H7 (cell line): ENCODE measurements around the gene CCDC14. TPM values are rescaled to one million over a fixed set of nuclear protein-coding genes. Genes with fewer than 3 reads are reported as not detected.
"Not testable (repeated sequence)": the region's sequence is repeated elsewhere in the genome, so short reads cannot be mapped to it uniquely, and the experiment has no call there.

Experiments
- DNase-seq: peaks from one replicate; pipeline ENCODE4 v3.0.0; 2012
- H3K27me3 ChIP-seq: 2 replicates; pipeline ENCODE4 v1.6.0; 2011; ENCODE audit warnings: mild to moderate bottlenecking, low read length; ENCODE audit not compliant: control insufficient read depth, insufficient read depth
- H3K36me3 ChIP-seq: replicated peaks from 2 replicates; pipeline ENCODE4 v1.5.1; 2011; ENCODE audit warnings: low read length; ENCODE audit not compliant: control insufficient read depth, insufficient read depth
- H3K4me3 ChIP-seq: 2 replicates; pipeline ENCODE4 v1.5.1; 2011; ENCODE audit warnings: low read depth, mild to moderate bottlenecking, control low read depth, low read length, moderate library complexity; ENCODE audit not compliant: insufficient read depth
- total RNA-seq: library from RNA; depleted of rRNA; stranded (reverse); fragments of >200 nt; shearing (Covaris generic); gene quantifications from 2 replicates; pipeline ENCODE4 v1.2.3, GENCODE V29; 2014; rRNA removed

CCDC14 gene, protein sequence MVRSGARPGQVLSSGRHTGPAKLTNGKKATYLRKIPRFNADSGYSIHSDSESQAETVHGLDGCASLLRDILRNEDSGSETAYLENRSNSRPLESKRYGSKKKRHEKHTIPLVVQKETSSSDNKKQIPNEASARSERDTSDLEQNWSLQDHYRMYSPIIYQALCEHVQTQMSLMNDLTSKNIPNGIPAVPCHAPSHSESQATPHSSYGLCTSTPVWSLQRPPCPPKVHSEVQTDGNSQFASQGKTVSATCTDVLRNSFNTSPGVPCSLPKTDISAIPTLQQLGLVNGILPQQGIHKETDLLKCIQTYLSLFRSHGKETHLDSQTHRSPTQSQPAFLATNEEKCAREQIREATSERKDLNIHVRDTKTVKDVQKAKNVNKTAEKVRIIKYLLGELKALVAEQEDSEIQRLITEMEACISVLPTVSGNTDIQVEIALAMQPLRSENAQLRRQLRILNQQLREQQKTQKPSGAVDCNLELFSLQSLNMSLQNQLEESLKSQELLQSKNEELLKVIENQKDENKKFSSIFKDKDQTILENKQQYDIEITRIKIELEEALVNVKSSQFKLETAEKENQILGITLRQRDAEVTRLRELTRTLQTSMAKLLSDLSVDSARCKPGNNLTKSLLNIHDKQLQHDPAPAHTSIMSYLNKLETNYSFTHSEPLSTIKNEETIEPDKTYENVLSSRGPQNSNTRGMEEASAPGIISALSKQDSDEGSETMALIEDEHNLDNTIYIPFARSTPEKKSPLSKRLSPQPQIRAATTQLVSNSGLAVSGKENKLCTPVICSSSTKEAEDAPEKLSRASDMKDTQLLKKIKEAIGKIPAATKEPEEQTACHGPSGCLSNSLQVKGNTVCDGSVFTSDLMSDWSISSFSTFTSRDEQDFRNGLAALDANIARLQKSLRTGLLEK
- total RNA-seq, result 34.2 and 36.1 TPM in 2 replicates

- Histone ChIP-seq H3K4me3 (peak within 1 kb of the TSS; percentile 87), H3K36me3 (peaks cover 2% of the 10 kb centered on the region), H3K27me3 (peaks cover 2% of the 10 kb centered on the region; the same call in 1 of the 2 replicates)
- DNase-seq, result peak; percentile 93
These were observed at the start of gene CCDC14 for GRCh38 chr3:123960781-123961507. Gene CCDC14, minus strand, starts transcription at chr3:123961229. Its CDS starts 56 bp downstream, at chr3:123961173.

DNA sequence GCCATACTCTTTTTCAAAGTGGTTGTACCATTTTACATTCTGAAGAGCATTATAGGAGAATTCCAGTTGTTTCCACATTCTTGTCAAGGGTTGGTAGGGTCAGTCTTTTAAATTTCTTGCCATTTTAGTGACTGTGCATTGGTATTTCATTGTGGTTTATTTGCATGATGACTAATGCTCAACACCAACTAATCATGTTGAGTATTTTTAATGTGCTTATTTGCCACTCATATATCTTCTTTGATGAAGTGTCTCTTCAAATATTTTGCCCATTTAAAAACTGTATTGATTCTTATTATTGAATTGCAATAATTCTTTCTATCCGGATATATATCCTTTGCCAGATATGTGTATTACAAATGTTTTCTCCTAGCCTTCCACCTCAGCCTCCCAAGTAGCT is 47.3 kb upstream of the CCDC14 start:
- DNase-seq, H3K4me3 ChIP-seq, H3K27me3 ChIP-seq, H3K36me3 ChIP-seq: not testable (repeated sequence)

GRCh38 chr3:124007186-124007585 is 46.2 kb upstream of the CCDC14 start:
- Histone ChIP-seq H3K27me3 (no peaks in the 10 kb centered on the region; the same call in 1 of the 2 replicates), H3K4me3 (no peak overlapping the region), H3K36me3 (no peaks in the 10 kb centered on the region)
- DNase-seq, result no peak

GRCh38 chr3:124002405-124003079 is 41.5 kb upstream of the CCDC14 start:
- not testable (repeated sequence) for DNase-seq, H3K4me3 ChIP-seq, H3K36me3 ChIP-seq, H3K27me3 ChIP-seq

DNA sequence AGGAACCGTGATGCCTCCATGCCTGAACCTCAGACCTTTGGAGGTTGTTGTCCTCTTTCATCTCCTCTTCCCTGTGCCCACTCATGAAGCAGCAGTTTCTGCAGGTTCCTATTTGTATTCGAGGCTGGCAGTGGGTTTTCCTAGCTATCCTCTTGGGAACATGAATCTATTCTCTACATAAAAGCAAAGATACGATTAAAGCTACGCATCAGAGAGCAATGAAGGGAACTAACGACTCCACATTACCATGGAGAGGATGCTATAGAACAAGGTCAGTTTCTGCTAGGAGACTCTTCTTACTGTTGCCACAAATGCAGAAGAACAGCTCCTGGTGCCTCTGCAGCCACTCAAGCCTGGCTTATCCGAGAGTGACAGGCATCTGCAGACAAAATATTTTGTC is 40.3 kb upstream of the CCDC14 start:
- DNase-seq, H3K27me3 ChIP-seq, H3K4me3 ChIP-seq, H3K36me3 ChIP-seq: not testable (repeated sequence)

- no peaks in the 10 kb centered on the region for H3K36me3 ChIP-seq
- no peak overlapping the region for H3K4me3 ChIP-seq
- peaks cover 20% of the 10 kb centered on the region for H3K27me3 ChIP-seq
- DNase-seq, result no peak
These were observed 36.5 kb upstream of the CCDC14 start for GRCh38 chr3:123997543-123997942.

- Histone ChIP-seq H3K4me3 (no peak overlapping the region), H3K27me3 (peaks cover 36% of the 10 kb centered on the region), H3K36me3 (no peaks in the 10 kb centered on the region)
- DNase-seq, result no peak
These were observed 32.8 kb upstream of the CCDC14 start for GRCh38 chr3:123993818-123994217.

GRCh38 chr3:123991730-123992588 is 30.9 kb upstream of the CCDC14 start, which contains the start of gene ROPN1:
Gene ROPN1, minus strand, starts transcription at chr3:123992124. Its CDS starts 11,643 bp downstream, at chr3:123980481.
- peaks cover 31% of the 10 kb centered on the region for H3K27me3 ChIP-seq
- H3K36me3 ChIP-seq, H3K4me3 ChIP-seq, DNase-seq: not testable (repeated sequence)

GRCh38 chr3:123986427-123986826 is 25.4 kb upstream of the CCDC14 start:
- no peak for DNase-seq
- Histone ChIP-seq H3K4me3 (no peak overlapping the region), H3K36me3 (no peaks in the 10 kb centered on the region), H3K27me3 (peaks cover 16% of the 10 kb centered on the region)

DNA sequence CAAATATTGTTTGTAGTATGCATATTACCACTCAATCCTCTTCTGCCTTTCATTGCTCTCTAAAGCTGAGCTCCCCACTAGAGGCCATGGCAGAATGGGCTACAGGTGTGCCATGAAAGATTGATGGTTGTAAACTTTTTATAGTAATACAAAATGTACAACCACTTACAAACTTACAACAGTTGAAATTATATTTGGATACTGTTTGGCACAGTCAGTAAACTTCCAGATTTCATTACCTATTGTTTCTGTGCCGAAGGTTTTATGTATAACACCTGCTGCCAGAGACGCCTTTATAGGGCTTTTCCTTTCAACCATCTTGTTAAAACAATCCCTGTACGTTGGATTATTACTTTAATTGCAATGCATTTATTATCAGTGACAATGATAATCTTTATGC is 23.9 kb upstream of the CCDC14 start:
- peaks cover 11% of the 10 kb centered on the region for H3K27me3 ChIP-seq
- DNase-seq, result no peak
- H3K36me3 ChIP-seq, result no peaks in the 10 kb centered on the region
- H3K4me3 ChIP-seq, result no peak overlapping the region

GRCh38 chr3:123984350-123984749 is 23.3 kb upstream of the CCDC14 start:
- no peak for DNase-seq
- H3K4me3 ChIP-seq, result no peak overlapping the region
- H3K36me3 ChIP-seq, result no peaks in the 10 kb centered on the region
- peaks cover 10% of the 10 kb centered on the region; the same call in 1 of the 2 replicates for H3K27me3 ChIP-seq

GRCh38 chr3:123981317-123981716 is 20.3 kb upstream of the CCDC14 start:
- H3K4me3 ChIP-seq, H3K36me3 ChIP-seq, H3K27me3 ChIP-seq, DNase-seq: not testable (repeated sequence)

DNA sequence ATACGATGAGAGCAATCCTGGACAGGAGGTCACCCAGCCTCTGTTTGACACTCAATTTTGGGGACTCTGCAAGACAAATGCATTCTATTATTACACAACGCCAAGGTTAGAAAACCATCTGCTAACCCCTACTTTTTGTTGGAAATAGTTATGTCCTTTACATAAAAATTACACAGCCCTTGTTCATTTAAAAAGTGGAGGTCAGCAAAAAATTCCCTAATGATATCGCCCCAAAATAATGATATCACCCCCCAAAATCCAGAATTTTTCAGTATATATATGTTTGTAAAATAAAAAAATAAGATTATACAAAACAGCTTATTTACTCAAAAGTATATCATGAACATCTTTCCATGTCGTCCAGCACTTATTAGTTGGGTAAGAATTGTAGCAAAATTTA is 19.5 kb upstream of the CCDC14 start:
- Histone ChIP-seq H3K36me3 (no peaks in the 10 kb centered on the region), H3K27me3 (peaks cover 6% of the 10 kb centered on the region; the same call in 1 of the 2 replicates), H3K4me3 (no peak overlapping the region)
- DNase-seq, result no peak
